ENCODE measurements around the gene GON7.

DNA sequence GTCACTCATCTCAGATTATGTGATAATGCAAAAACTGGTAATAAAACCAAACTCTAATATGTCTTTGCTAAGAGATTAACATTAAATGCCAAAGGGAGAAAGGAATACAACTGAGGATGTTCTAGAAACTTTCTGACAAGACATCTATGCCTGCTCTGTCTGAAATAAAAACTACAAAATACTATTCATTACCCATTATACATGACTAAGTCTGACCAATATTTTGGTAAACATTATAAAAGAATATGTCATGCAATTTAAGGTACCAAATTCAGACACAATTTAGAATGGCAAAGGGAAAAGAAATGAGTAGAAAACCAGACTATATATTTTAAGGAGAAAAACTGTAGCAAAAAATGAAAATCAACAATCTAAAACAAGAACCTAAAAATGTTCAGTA, 39.7 kb upstream of the GON7 start:
- TF ChIP-seq, protein P1, sequence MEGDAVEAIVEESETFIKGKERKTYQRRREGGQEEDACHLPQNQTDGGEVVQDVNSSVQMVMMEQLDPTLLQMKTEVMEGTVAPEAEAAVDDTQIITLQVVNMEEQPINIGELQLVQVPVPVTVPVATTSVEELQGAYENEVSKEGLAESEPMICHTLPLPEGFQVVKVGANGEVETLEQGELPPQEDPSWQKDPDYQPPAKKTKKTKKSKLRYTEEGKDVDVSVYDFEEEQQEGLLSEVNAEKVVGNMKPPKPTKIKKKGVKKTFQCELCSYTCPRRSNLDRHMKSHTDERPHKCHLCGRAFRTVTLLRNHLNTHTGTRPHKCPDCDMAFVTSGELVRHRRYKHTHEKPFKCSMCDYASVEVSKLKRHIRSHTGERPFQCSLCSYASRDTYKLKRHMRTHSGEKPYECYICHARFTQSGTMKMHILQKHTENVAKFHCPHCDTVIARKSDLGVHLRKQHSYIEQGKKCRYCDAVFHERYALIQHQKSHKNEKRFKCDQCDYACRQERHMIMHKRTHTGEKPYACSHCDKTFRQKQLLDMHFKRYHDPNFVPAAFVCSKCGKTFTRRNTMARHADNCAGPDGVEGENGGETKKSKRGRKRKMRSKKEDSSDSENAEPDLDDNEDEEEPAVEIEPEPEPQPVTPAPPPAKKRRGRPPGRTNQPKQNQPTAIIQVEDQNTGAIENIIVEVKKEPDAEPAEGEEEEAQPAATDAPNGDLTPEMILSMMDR (IDR thresholded peaks at IDR 0.05) = no peak
- no peak for TF ChIP-seq POLR2A (IDR thresholded peaks at IDR 0.05)
